Activated CD8-positive, alpha-beta T cell treated with anti-CD3 and anti-CD28 coated beads, Interleukin-2, amount 10 ng/mL, durations not matched to agents 7 days and 5 days (primary cell): Measurements from ENCODE around the gene SLC44A5. TPM values are rescaled to one million over a fixed set of nuclear protein-coding genes. Genes with fewer than 3 reads are reported as not detected.

ENCODE experiments used
- ATAC-seq: fragments of 150-1000 bp; cut with Tn5 transposase; one replicate; pipeline ENCODE4 v1.10.0; 2021; ENCODE audit warnings: moderate library complexity
- CTCF ChIA-PET: fragments of 350-600 bp; sonication (Branson Sonifier 250); formaldehyde crosslinking; loops from one replicate; lab custom pipeline; 2021; ENCODE audit warnings: antibody characterized with exemption; lab: Charles Lee
- POLR2A ChIA-PET: fragments of 350-600 bp; sonication (Branson Sonifier 250); formaldehyde crosslinking; loops from one replicate; lab custom pipeline; 2021; ENCODE audit warnings: antibody characterized with exemption; lab: Charles Lee
- DNase-seq: peaks from one replicate; pipeline ENCODE4 v3.0.0-alpha.2; 2020
- H3K27ac Mint-ChIP-seq: one replicate; pipeline ENCODE4 v1.8.0; 2021; ENCODE audit warnings: mild to moderate bottlenecking, mixed read lengths
- H3K27me3 Mint-ChIP-seq: one replicate; pipeline ENCODE4 v1.8.0; 2021; ENCODE audit warnings: low read depth, mixed read lengths
- H3K36me3 Mint-ChIP-seq: one replicate; pipeline ENCODE4 v1.8.0; 2021; ENCODE audit warnings: low read depth, mixed read lengths
- H3K4me1 Mint-ChIP-seq: one replicate; pipeline ENCODE4 v1.8.0; 2021; ENCODE audit warnings: low read depth, mixed read lengths
- H3K4me3 Mint-ChIP-seq: one replicate; pipeline ENCODE4 v1.8.0; 2021; ENCODE audit warnings: mild to moderate bottlenecking, mixed read lengths
- H3K9me3 Mint-ChIP-seq: one replicate; pipeline ENCODE4 v1.8.0; 2022; ENCODE audit warnings: mixed read lengths; ENCODE audit not compliant: insufficient read depth
- total RNA-seq, 2 experiments: library from RNA; stranded (reverse); gene quantifications; one replicate each; pipeline ENCODE4 v1.2.3, GENCODE V29; 2021

Gene SLC44A5
- total RNA-seq, 2 experiments from 2014 or later: 0.21 to 0.26 TPM

- no peaks in the 10 kb centered on the region for H3K36me3 Mint-ChIP-seq
- H3K9me3 Mint-ChIP-seq: no peaks in the 10 kb centered on the region
- H3K27ac Mint-ChIP-seq: no peak overlapping the region
- ChIA-PET POLR2A (no interaction called here), CTCF (no interaction called here)
- DNase-seq: no peak
- H3K4me1 Mint-ChIP-seq: no peaks in the 10 kb centered on the region
- ATAC-seq: no peak
- H3K27me3 Mint-ChIP-seq: no peaks in the 10 kb centered on the region
- no peak overlapping the region for H3K4me3 Mint-ChIP-seq
These were observed 23.2 kb downstream of the SLC44A5 start for GRCh38 chr1:75587692-75588091.

GRCh38 chr1:75583282-75583681, 27.6 kb downstream of the SLC44A5 start:
- Mint-ChIP-seq H3K4me1 (no peaks in the 10 kb centered on the region), H3K27me3 (no peaks in the 10 kb centered on the region), H3K27ac (no peak overlapping the region), H3K9me3 (no peaks in the 10 kb centered on the region), H3K4me3 (no peak overlapping the region), H3K36me3 (no peaks in the 10 kb centered on the region)
- POLR2A ChIA-PET: no interaction called here
- DNase-seq (no peak), ATAC-seq (no peak)
- CTCF ChIA-PET: no interaction called here

- ATAC-seq (no peak), DNase-seq (no peak)
- no peaks in the 10 kb centered on the region for H3K36me3 Mint-ChIP-seq
- ChIA-PET POLR2A (no interaction called here), CTCF (no interaction called here)
- H3K27ac Mint-ChIP-seq: no peak overlapping the region
- H3K4me1 Mint-ChIP-seq: no peaks in the 10 kb centered on the region
- no peaks in the 10 kb centered on the region for H3K9me3 Mint-ChIP-seq
- H3K27me3 Mint-ChIP-seq: no peaks in the 10 kb centered on the region
- H3K4me3 Mint-ChIP-seq: no peak overlapping the region
These were observed 28.1 kb downstream of the SLC44A5 start for GRCh38 chr1:75582725-75583261.

- POLR2A ChIA-PET: no interaction called here
- ATAC-seq: no peak
- DNase-seq: no peak
- peaks cover 2% of the 10 kb centered on the region for H3K27me3 Mint-ChIP-seq
- H3K4me1 Mint-ChIP-seq: no peaks in the 10 kb centered on the region
- no peak overlapping the region for H3K4me3 Mint-ChIP-seq
- H3K9me3 Mint-ChIP-seq: no peaks in the 10 kb centered on the region
- H3K27ac Mint-ChIP-seq: no peak overlapping the region
- CTCF ChIA-PET: no interaction called here
- no peaks in the 10 kb centered on the region for H3K36me3 Mint-ChIP-seq
These were observed 31.9 kb downstream of the SLC44A5 start for GRCh38 chr1:75579046-75579445.

- H3K9me3 Mint-ChIP-seq: no peaks in the 10 kb centered on the region
- peaks cover 2% of the 10 kb centered on the region for H3K27me3 Mint-ChIP-seq
- ChIA-PET POLR2A (no interaction called here), CTCF (no interaction called here)
- ATAC-seq (no peak), DNase-seq (no peak)
- H3K36me3 Mint-ChIP-seq: no peaks in the 10 kb centered on the region
- H3K4me1 Mint-ChIP-seq: no peaks in the 10 kb centered on the region
- no peak overlapping the region for H3K4me3 Mint-ChIP-seq
- H3K27ac Mint-ChIP-seq: no peak overlapping the region
These were observed 35.1 kb downstream of the SLC44A5 start for GRCh38 chr1:75575837-75576236.

- no peaks in the 10 kb centered on the region for H3K4me1 Mint-ChIP-seq
- POLR2A ChIA-PET: no interaction called here
- H3K9me3 Mint-ChIP-seq: no peaks in the 10 kb centered on the region
- no peaks in the 10 kb centered on the region for H3K36me3 Mint-ChIP-seq
- H3K4me3 Mint-ChIP-seq: no peak overlapping the region
- H3K27me3 Mint-ChIP-seq: no peaks in the 10 kb centered on the region
- ATAC-seq: no peak
- DNase-seq: no peak
- CTCF ChIA-PET: no interaction called here
- no peak overlapping the region for H3K27ac Mint-ChIP-seq
These were observed 43.7 kb downstream of the SLC44A5 start for GRCh38 chr1:75567191-75567590.

GRCh38 chr1:75559800-75560199, 51.1 kb downstream of the SLC44A5 start:
- CTCF ChIA-PET: no interaction called here
- H3K9me3 Mint-ChIP-seq: no peaks in the 10 kb centered on the region
- ATAC-seq (no peak), DNase-seq (no peak)
- no peak overlapping the region for H3K27ac Mint-ChIP-seq
- POLR2A ChIA-PET: no interaction called here
- no peaks in the 10 kb centered on the region for H3K4me1 Mint-ChIP-seq
- peaks cover 3% of the 10 kb centered on the region for H3K27me3 Mint-ChIP-seq
- no peaks in the 10 kb centered on the region for H3K36me3 Mint-ChIP-seq
- no peak overlapping the region for H3K4me3 Mint-ChIP-seq

GRCh38 chr1:75559136-75559535, 51.8 kb downstream of the SLC44A5 start:
- H3K36me3 Mint-ChIP-seq: no peaks in the 10 kb centered on the region
- POLR2A ChIA-PET: no interaction called here
- no peak overlapping the region for H3K27ac Mint-ChIP-seq
- CTCF ChIA-PET: no interaction called here
- no peaks in the 10 kb centered on the region for H3K9me3 Mint-ChIP-seq
- no peak for ATAC-seq
- H3K27me3 Mint-ChIP-seq: peaks cover 3% of the 10 kb centered on the region
- no peak overlapping the region for H3K4me3 Mint-ChIP-seq
- H3K4me1 Mint-ChIP-seq: no peaks in the 10 kb centered on the region
- DNase-seq: no peak

- no peak for ATAC-seq
- H3K27ac Mint-ChIP-seq: no peak overlapping the region
- DNase-seq: no peak
- ChIA-PET CTCF (no interaction called here), POLR2A (no interaction called here)
- peaks cover 3% of the 10 kb centered on the region for H3K27me3 Mint-ChIP-seq
- H3K36me3 Mint-ChIP-seq: no peaks in the 10 kb centered on the region
- no peaks in the 10 kb centered on the region for H3K4me1 Mint-ChIP-seq
- H3K4me3 Mint-ChIP-seq: no peak overlapping the region
- H3K9me3 Mint-ChIP-seq: no peaks in the 10 kb centered on the region
These were observed 56.0 kb downstream of the SLC44A5 start for GRCh38 chr1:75554870-75555269.

- CTCF ChIA-PET: no interaction called here
- ATAC-seq (no peak), DNase-seq (no peak)
- Mint-ChIP-seq H3K9me3 (no peaks in the 10 kb centered on the region), H3K27me3 (peaks cover 3% of the 10 kb centered on the region), H3K27ac (no peak overlapping the region), H3K4me3 (no peak overlapping the region), H3K4me1 (no peaks in the 10 kb centered on the region), H3K36me3 (no peaks in the 10 kb centered on the region)
- POLR2A ChIA-PET: no interaction called here
These were observed 56.7 kb downstream of the SLC44A5 start for GRCh38 chr1:75554181-75554580.

GRCh38 chr1:75550559-75550958, 60.4 kb downstream of the SLC44A5 start:
- CTCF ChIA-PET: no interaction called here
- H3K9me3 Mint-ChIP-seq: no peaks in the 10 kb centered on the region
- H3K4me1 Mint-ChIP-seq: no peaks in the 10 kb centered on the region
- ATAC-seq (no peak), DNase-seq (no peak)
- POLR2A ChIA-PET: no interaction called here
- peaks cover 3% of the 10 kb centered on the region for H3K27me3 Mint-ChIP-seq
- H3K27ac Mint-ChIP-seq: no peak overlapping the region
- H3K4me3 Mint-ChIP-seq: no peak overlapping the region
- no peaks in the 10 kb centered on the region for H3K36me3 Mint-ChIP-seq

- DNase-seq (no peak), ATAC-seq (no peak)
- POLR2A ChIA-PET: no interaction called here
- CTCF ChIA-PET: no interaction called here
- Mint-ChIP-seq H3K27ac (no peak overlapping the region), H3K9me3 (no peaks in the 10 kb centered on the region), H3K4me3 (no peak overlapping the region), H3K4me1 (no peaks in the 10 kb centered on the region), H3K27me3 (peaks cover 3% of the 10 kb centered on the region), H3K36me3 (no peaks in the 10 kb centered on the region)
These were observed 62.0 kb downstream of the SLC44A5 start for GRCh38 chr1:75548721-75549480.

- no peak for ATAC-seq
- Mint-ChIP-seq H3K4me1 (no peaks in the 10 kb centered on the region), H3K9me3 (no peaks in the 10 kb centered on the region), H3K27me3 (no peaks in the 10 kb centered on the region), H3K36me3 (no peaks in the 10 kb centered on the region), H3K4me3 (no peak overlapping the region), H3K27ac (no peak overlapping the region)
- DNase-seq: no peak
- ChIA-PET POLR2A (no interaction called here), CTCF (no interaction called here)
These were observed 67.2 kb downstream of the SLC44A5 start for GRCh38 chr1:75543705-75544104.
